IMR-90 (cell line): ENCODE data around the gene CARMIL1. TPM values are rescaled to one million over a fixed set of nuclear protein-coding genes. Genes with fewer than 3 reads are reported as not detected.

ENCODE experiments used
- ATAC-seq: fragments of 200-7000 bp; cut with Tn5 transposase; 2 replicates; pipeline ENCODE4 v1.9.1; 2020; ENCODE audit warnings: low read depth, mild to moderate bottlenecking, moderate library complexity
- BruUV-seq: library from RNA; stranded (reverse); fragments of 400-500 nt; replicated peaks from 2 replicates; lab custom pipeline; 2021; lab: Mats Ljungman, UMichigan
- CTCF ChIA-PET: fragments of 300-600 bp; formaldehyde crosslinking; extraction: SDS; loops from one replicate; lab custom pipeline; 2021; ENCODE audit warnings: antibody characterized with exemption; lab: Yijun Ruan, JAX
- POLR2A ChIA-PET: fragments of 300-600 bp; sonication (Branson Sonifier 250); formaldehyde crosslinking; loops from one replicate; lab custom pipeline; 2022; ENCODE audit warnings: antibody characterized with exemption; ENCODE audit not compliant: unreplicated experiment; lab: Charles Lee
- DNase-seq: peaks from one replicate; pipeline ENCODE4 v3.0.0; 2013
- H2AFZ ChIP-seq: replicated peaks from 2 replicates; pipeline ENCODE3; 2013; ENCODE audit warnings: low read length, mild to moderate bottlenecking; ENCODE audit not compliant: poor library complexity
- H2AK5ac ChIP-seq: 2 replicates; pipeline ENCODE4 v1.6.1; 2013; ENCODE audit warnings: low read depth, low read length, inconsistent platforms
- H2AK9ac ChIP-seq: replicated peaks from 2 replicates; pipeline ENCODE3; 2013; ENCODE audit warnings: mild to moderate bottlenecking, low read depth, low read length, moderate library complexity; ENCODE audit not compliant: poor library complexity
- H2BK120ac ChIP-seq: 2 replicates; pipeline ENCODE4 v1.6.1; 2013; ENCODE audit warnings: low read depth, low read length, inconsistent platforms
- H2BK15ac ChIP-seq: 3 replicates; pipeline ENCODE4 v1.6.1; 2013; ENCODE audit warnings: low read depth, low read length, inconsistent platforms
- H2BK20ac ChIP-seq: 2 replicates; pipeline ENCODE4 v1.6.1; 2013; ENCODE audit warnings: low read depth, mild to moderate bottlenecking, inconsistent platforms, low read length, moderate library complexity
- H2BK5ac ChIP-seq: 2 replicates; pipeline ENCODE4 v1.6.1; 2013; ENCODE audit warnings: mild to moderate bottlenecking, low read depth, low read length, inconsistent platforms; ENCODE audit not compliant: poor library complexity, severe bottlenecking
- H3K14ac ChIP-seq: replicated peaks from 2 replicates; pipeline ENCODE4 v1.6.1; 2013; ENCODE audit warnings: low read depth, low read length, inconsistent platforms
- H3K18ac ChIP-seq: 2 replicates; pipeline ENCODE4 v1.6.1; 2013; ENCODE audit warnings: low read depth, low read length, control low read depth
- H3K23ac ChIP-seq: 2 replicates; pipeline ENCODE4 v1.6.1; 2013; ENCODE audit warnings: low read depth, low read length, inconsistent platforms
- H3K27ac ChIP-seq: 2 replicates; pipeline ENCODE4 v1.5.1; 2013; ENCODE audit warnings: mild to moderate bottlenecking, control low read depth, low read length; ENCODE audit not compliant: insufficient read depth
- H3K27me3 ChIP-seq: 2 replicates; pipeline ENCODE4 v1.6.1; 2013; ENCODE audit warnings: low read length; ENCODE audit not compliant: control insufficient read depth, insufficient read depth
- H3K36me3 ChIP-seq: 2 replicates; pipeline ENCODE4 v1.6.1; 2013; ENCODE audit warnings: low read length, mixed read lengths; ENCODE audit not compliant: control insufficient read depth, insufficient read depth
- H3K4ac ChIP-seq: 2 replicates; pipeline ENCODE4 v1.6.1; 2013; ENCODE audit warnings: low read depth, low read length, inconsistent platforms
- H3K4me1 ChIP-seq: 2 replicates; pipeline ENCODE4 v1.6.1; 2013; ENCODE audit warnings: low read length, mixed read lengths; ENCODE audit not compliant: control insufficient read depth, insufficient read depth
- H3K4me2 ChIP-seq: 2 replicates; pipeline ENCODE4 v1.6.1; 2013; ENCODE audit warnings: low read depth, mild to moderate bottlenecking, control low read depth, low read length, moderate library complexity
- H3K4me3 ChIP-seq: 2 replicates; pipeline ENCODE4 v1.5.1; 2013; ENCODE audit warnings: low read depth, mild to moderate bottlenecking, control low read depth, low read length, moderate library complexity; ENCODE audit not compliant: insufficient read depth
- H3K56ac ChIP-seq: 2 replicates; pipeline ENCODE4 v1.6.1; 2013; ENCODE audit warnings: low read length, inconsistent platforms; ENCODE audit not compliant: insufficient read depth; ENCODE audit errors: extremely low read depth
- H3K79me1 ChIP-seq, 2 experiments: 2 replicates each; pipeline ENCODE4 v1.6.1; 2013; ENCODE audit warnings: low read length in 2 of 2, inconsistent platforms in 1 of 2, low read depth in 1 of 2
- H3K9ac ChIP-seq: 2 replicates; pipeline ENCODE4 v1.6.1; 2013; ENCODE audit warnings: low read depth, low read length, control low read depth
- H3K9me1 ChIP-seq: 2 replicates; pipeline ENCODE4 v1.6.1; 2013; ENCODE audit warnings: low read length, inconsistent platforms; ENCODE audit not compliant: insufficient read depth
- H3K9me3 ChIP-seq: 2 replicates; pipeline ENCODE4 v1.6.1; 2013; ENCODE audit warnings: low read length; ENCODE audit not compliant: control insufficient read depth, insufficient read depth
- H4K20me1 ChIP-seq: 2 replicates; pipeline ENCODE4 v1.6.1; 2013; ENCODE audit warnings: low read length, inconsistent platforms; ENCODE audit not compliant: insufficient read depth
- H4K5ac ChIP-seq: 2 replicates; pipeline ENCODE4 v1.6.1; 2013; ENCODE audit warnings: mild to moderate bottlenecking, low read depth, low read length, control low read depth
- H4K8ac ChIP-seq, 2 experiments: 2 replicates each; pipeline ENCODE4 v1.6.1; 2013; ENCODE audit warnings: low read depth in 2 of 2, low read length in 2 of 2, control low read depth in 1 of 2, inconsistent platforms in 1 of 2
- H4K91ac ChIP-seq: 2 replicates; pipeline ENCODE4 v1.6.1; 2013; ENCODE audit warnings: low read depth, low read length, inconsistent platforms; ENCODE audit not compliant: insufficient read depth
- BHLHE40 ChIP-seq: fragments of 150-350 bp; IDR thresholded peaks from 2 replicates; pipeline ENCODE4 v1.6.1; 2016; ENCODE audit warnings: mild to moderate bottlenecking, low read depth, low read length
- CEBPB ChIP-seq: IDR thresholded peaks from 2 replicates; pipeline ENCODE4 v1.6.1; 2012; ENCODE audit warnings: low read depth, low read length, improper control_type of control experiment
- CHD1 ChIP-seq: IDR thresholded peaks from 2 replicates; pipeline ENCODE4 v1.6.1; 2012; ENCODE audit warnings: low read depth, low read length, improper control_type of control experiment
- ELK1 ChIP-seq: fragments of 150-350 bp; IDR thresholded peaks from 2 replicates; pipeline ENCODE4 v1.6.1; 2016; ENCODE audit warnings: low read depth, mild to moderate bottlenecking, low read length, moderate library complexity, borderline replicate concordance
- FOS ChIP-seq: fragments of 150-350 bp; IDR thresholded peaks from 2 replicates; pipeline ENCODE4 v1.6.1; 2016; ENCODE audit warnings: low read depth, low read length
- MAFK ChIP-seq: IDR thresholded peaks from 2 replicates; pipeline ENCODE4 v1.6.1; 2012; ENCODE audit warnings: low read depth, low read length, improper control_type of control experiment
- MAZ ChIP-seq: IDR thresholded peaks from 2 replicates; pipeline ENCODE4 v1.6.1; 2012; ENCODE audit warnings: low read depth, mild to moderate bottlenecking, low read length, improper control_type of control experiment, moderate library complexity, borderline replicate concordance
- MXI1 ChIP-seq: IDR thresholded peaks from 2 replicates; pipeline ENCODE4 v1.6.1; 2012; ENCODE audit warnings: low read depth, mild to moderate bottlenecking, low read length, moderate library complexity, borderline replicate concordance
- NFE2L2 ChIP-seq: fragments of 150-350 bp; IDR thresholded peaks from 2 replicates; pipeline ENCODE4 v1.6.1; 2016; ENCODE audit warnings: low read depth, mild to moderate bottlenecking, low read length
- POLR2A ChIP-seq: IDR thresholded peaks from 2 replicates; pipeline ENCODE4 v1.6.1; 2012; ENCODE audit warnings: mild to moderate bottlenecking, low read depth, low read length
- RAD21 ChIP-seq: IDR thresholded peaks from 2 replicates; pipeline ENCODE4 v1.6.1; 2012; ENCODE audit warnings: low read length, improper control_type of control experiment
- RCOR1 ChIP-seq: IDR thresholded peaks from 2 replicates; pipeline ENCODE4 v1.6.1; 2012; ENCODE audit warnings: mild to moderate bottlenecking, low read length, improper control_type of control experiment; ENCODE audit not compliant: insufficient replicate concordance
- RFX5 ChIP-seq: IDR thresholded peaks from 2 replicates; pipeline ENCODE4 v1.8.0; 2012; ENCODE audit warnings: low read depth, mild to moderate bottlenecking, low read length, moderate library complexity
- SMC3 ChIP-seq: fragments of 150-350 bp; IDR thresholded peaks from 2 replicates; pipeline ENCODE4 v1.6.1; 2016; ENCODE audit warnings: low read depth, mild to moderate bottlenecking, antibody characterized with exemption, low read length, moderate library complexity
- dilution Hi-C: fragments of 300-500 bp; cut with HindIII; formaldehyde crosslinking; loops from one replicate; pipeline ENCODE4 v1.14.3; 2018; ENCODE audit warnings: low sequenced_read_pairs; ENCODE audit not compliant: unreplicated experiment
- in situ Hi-C: fragments of 300-500 bp; cut with MboI; formaldehyde crosslinking; loops from 3 replicates; pipeline ENCODE4 v1.14.3; 2019; ENCODE audit warnings: low sequenced_read_pairs, inconsistent platforms, mixed read lengths
- intact Hi-C: fragments of 100-400 bp; cut with micrococcal nuclease; formaldehyde crosslinking; loops from 2 replicates; pipeline ENCODE4 v1.10.0; 2022
- polyA plus RNA-seq, 3 experiments: library from polyadenylated mRNA; depleted of rRNA; stranded (reverse); fragments of >200 nt; gene quantifications; 2 replicates each; pipeline ENCODE4 v1.2.3, GENCODE V29; 2012; ENCODE audit warnings: low replicate concordance in 1 of 3
- total RNA-seq: library from RNA; depleted of rRNA; stranded (reverse); fragments of >200 nt; gene quantifications from 2 replicates; pipeline ENCODE4 v1.2.3, GENCODE V29; 2012
- TF ChIP-seq, protein P1 (sequence below): fragments of 150-350 bp; IDR thresholded peaks from 2 replicates; pipeline ENCODE4 v1.6.1; 2017; ENCODE audit warnings: mild to moderate bottlenecking, antibody characterized with exemption, low read length, low read depth

Gene CARMIL1
- total and polyA plus RNA-seq, 2 of the 4 experiments (the other 2 are of a cell fraction) = 1.3 to 2.9 TPM

DNA sequence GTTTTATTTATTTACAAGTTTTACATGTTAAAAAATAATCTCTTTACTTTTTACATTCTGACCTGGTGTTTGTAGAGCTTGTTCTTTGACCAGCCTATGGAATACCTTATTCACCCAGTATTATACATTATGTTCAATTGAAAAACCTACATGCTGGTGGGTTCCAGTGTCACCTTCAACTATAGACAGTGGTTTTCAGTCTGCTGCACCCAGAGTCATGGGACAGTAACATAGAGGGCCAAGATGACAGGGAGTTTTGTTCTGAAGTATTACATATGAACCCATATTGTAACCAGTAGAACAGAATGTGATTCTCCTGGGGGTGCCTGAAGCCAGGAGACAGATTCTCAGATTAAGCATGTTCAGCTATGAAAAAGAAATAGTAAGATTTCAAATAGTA lies 233.4 kb downstream of the CARMIL1 start:
- Histone ChIP-seq H3K18ac (no peak overlapping the region), H4K20me1 (no peaks in the 10 kb centered on the region), H4K91ac (no peak overlapping the region), H2AFZ (no peak overlapping the region), H3K4me1 (no peaks in the 10 kb centered on the region), H3K9me3 (no peaks in the 10 kb centered on the region), H3K4me2 (no peak overlapping the region), H3K27me3 (no peaks in the 10 kb centered on the region), H2BK5ac (no peak overlapping the region), H3K56ac (no peak overlapping the region), H3K36me3 (no peaks in the 10 kb centered on the region), H3K79me1 (no peaks in the 10 kb centered on the region), H3K27ac (no peak overlapping the region), H3K9me1 (0 out of 2 replicates have a peak, but pooled peaks cover 3% of the 10 kb centered on the region), H2BK20ac (no peak overlapping the region), H2AK9ac (no peak overlapping the region), H3K4me3 (no peak overlapping the region), H2BK120ac (no peak overlapping the region), H4K5ac (no peak overlapping the region), H3K9ac (no peak overlapping the region), H2AK5ac (no peak overlapping the region), H3K14ac (no peak overlapping the region), H2BK15ac (no peak overlapping the region), H4K8ac (no peak overlapping the region), H3K23ac (no peak overlapping the region), H3K4ac (no peak overlapping the region)
- no TSS peak for BruUV-seq
- in situ Hi-C loops = no loop called here
- TF ChIP-seq CEBPB = no peak
- TF ChIP-seq POLR2A = no peak
- TF ChIP-seq RAD21 = no peak
- TF ChIP-seq CHD1 = no peak
- TF ChIP-seq MAZ = no peak
- no peak for TF ChIP-seq NFE2L2
- no peak for TF ChIP-seq MAFK
- no peak for TF ChIP-seq RCOR1
- TF ChIP-seq MXI1 = no peak
- no peak for TF ChIP-seq BHLHE40
- TF ChIP-seq, protein P1, sequence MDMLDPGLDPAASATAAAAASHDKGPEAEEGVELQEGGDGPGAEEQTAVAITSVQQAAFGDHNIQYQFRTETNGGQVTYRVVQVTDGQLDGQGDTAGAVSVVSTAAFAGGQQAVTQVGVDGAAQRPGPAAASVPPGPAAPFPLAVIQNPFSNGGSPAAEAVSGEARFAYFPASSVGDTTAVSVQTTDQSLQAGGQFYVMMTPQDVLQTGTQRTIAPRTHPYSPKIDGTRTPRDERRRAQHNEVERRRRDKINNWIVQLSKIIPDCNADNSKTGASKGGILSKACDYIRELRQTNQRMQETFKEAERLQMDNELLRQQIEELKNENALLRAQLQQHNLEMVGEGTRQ = no peak
- no peak for TF ChIP-seq SMC3
- no peak for TF ChIP-seq ELK1
- no peak for TF ChIP-seq FOS
- no peak for TF ChIP-seq RFX5
- ChIA-PET CTCF (interaction anchor here (0.5 kb wide), 1 partner anchor 628 kb away, joined by 3 read pairs; no protein-coding TSS in a partner anchor), POLR2A (no interaction called here)
- intact Hi-C loops = no loop called here
- ATAC-seq (no peak), DNase-seq (no peak)
- dilution Hi-C loops = no loop called here
